ENCODE measurements around the gene PEF1.

The PEF1 gene

DNA sequence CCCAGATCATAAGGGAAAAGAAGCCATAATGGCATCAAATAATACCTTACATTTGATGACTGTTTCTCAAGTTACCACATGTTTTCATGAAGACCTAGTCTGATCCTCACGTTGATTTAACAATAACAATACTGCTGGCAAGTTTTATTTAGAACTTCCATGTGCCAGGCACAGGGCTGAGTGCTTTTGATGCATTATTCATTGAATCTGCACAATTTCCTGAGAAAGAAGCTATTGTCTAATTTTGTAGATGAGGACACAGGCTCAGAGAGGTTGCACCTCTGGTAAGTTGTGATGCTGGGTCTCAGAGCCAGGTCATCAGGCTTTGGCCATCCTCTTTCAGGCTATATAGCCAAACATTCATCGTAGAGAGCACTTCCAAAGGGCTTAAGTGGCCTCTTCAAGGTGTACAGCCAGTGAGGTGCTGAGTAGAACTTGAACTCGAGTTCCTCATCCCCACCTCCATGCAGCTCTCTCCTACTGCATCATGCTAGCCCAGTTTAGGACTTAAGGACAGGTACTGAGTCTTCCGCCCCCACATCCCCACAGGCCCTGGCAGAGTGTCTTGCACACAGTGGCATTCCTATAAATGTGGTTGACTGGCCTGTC, 8.3 kb upstream of the PEF1 start:
- no peak for DNase-seq

GRCh38 chr1:31651766-31652165, 7.1 kb upstream of the PEF1 start:
- DNase-seq, result no peak

- no peak for DNase-seq
Measured at GRCh38 chr1:31651089-31651420, 6.4 kb upstream of the PEF1 start.

- no peak for DNase-seq
Measured at GRCh38 chr1:31650161-31651088, 5.7 kb upstream of the PEF1 start.

DNA sequence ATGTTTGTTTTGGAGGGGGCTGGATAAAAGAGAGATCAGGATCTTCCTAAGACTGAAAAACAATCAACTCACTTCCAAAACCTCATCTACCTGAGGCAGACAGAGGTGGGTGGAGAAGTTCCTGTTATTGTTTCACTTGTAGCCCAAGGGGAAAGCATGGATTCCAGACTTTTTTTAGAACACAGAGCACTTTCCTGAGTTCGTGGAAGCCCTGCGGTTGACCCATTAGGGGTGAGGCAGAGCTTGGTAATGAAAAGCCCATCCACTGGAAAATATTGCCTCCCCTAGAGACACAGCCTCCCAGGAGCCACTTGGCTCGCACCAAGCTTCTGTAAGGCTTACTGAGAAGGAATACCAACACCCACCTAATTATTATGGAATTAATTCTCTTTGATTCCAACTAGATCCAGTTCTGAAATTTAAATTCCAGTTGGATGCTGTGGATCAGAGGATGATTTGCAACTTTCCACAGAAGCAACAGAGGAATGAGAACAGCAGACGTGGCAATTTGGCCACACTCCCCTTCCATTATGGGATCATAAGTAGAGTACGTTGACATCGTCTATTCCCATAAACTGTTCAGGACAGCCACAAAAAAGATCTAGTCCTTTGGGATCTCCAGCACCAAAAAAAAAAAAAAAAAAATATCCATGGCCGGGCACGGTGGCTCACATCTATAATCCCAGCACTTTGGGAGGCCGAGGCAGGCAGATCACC, 4.1 kb upstream of the PEF1 start:
- DNase-seq, result no peak

DNA sequence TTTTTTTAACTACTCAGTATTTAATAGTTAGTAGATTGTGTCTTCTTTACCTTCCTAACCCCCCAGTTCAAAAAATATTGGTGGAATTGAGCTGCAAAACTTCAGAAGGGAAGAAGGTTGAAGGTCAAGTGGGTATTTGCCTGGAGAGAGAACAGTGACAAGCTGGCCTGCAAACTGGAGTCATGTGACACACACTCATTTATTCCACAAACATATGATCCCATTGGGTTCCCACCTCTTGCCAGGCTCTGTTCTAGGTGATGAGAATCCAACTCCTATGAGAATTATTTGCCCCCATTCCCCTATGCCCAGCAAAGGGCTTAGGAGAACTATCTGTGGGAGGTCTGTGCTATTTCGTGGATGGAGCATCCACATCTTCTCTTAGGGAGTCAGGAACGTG, 3.5 kb upstream of the PEF1 start:
- no peak for DNase-seq

GRCh38 chr1:31647106-31647505, 2.4 kb upstream of the PEF1 start:
- DNase-seq, result no peak

DNA sequence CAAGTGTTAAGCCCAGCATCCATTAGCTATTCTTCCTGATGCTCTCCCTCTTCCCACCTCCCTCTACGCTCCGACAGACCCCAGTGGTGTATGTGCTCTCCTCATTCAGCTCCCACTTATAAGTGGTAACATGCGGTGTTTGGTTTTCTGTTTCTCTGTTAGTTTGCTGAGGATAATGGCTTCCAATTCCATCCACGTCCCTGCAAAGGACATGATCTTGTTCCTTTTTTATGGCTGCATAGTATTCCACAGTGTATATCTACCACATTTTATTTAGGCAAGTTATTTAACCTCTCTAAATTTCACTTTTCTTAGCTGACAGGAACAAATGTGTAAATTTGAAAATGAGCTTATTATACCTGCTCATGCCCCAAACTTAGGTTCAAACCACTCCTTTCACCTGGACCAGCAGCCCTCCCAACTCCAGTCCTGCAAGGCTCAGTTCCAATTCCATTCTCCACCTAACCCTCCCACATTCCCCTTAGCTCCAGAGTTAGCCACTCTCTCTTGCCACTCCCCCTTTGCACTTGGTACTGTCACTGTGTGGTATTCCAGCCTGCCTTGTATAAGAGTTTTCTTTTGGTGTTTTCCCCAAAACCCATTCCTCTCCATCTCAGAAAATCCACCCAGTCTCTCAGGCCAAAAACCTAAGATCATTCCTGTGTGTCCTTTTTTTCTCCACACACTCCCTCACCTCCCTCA, 1.7 kb upstream of the PEF1 start:
- DNase-seq, result no peak

- no peak for DNase-seq
Measured at GRCh38 chr1:31645274-31645568, 545 bp upstream of the PEF1 start.

- DNase-seq, result no peak
Measured at GRCh38 chr1:31643976-31644559, 608 bp downstream of the PEF1 start.

DNA sequence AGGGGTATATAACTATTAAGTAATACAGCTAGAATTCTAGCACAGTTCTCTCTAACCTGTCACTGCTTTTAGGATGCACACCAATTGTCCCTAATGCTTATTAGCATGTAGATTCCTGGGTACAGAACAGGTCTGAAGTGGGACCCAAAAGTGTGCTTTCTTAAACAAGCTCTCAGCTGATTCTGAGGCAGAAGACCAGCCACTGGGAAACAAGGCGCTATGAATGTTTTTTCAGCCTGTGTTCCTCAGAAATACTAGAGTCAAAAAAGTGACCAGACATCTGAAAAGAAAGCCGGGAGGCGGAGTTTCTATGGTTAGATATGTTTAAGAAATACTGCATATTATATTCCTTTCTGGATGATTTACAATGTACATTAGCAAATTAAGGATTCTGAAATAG, 1.8 kb downstream of the PEF1 start:
- no peak for DNase-seq

- DNase-seq, result no peak
Measured at GRCh38 chr1:31642366-31642765, 2.3 kb downstream of the PEF1 start.

GRCh38 chr1:31640964-31641363, 3.7 kb downstream of the PEF1 start:
- DNase-seq, result no peak

DNA sequence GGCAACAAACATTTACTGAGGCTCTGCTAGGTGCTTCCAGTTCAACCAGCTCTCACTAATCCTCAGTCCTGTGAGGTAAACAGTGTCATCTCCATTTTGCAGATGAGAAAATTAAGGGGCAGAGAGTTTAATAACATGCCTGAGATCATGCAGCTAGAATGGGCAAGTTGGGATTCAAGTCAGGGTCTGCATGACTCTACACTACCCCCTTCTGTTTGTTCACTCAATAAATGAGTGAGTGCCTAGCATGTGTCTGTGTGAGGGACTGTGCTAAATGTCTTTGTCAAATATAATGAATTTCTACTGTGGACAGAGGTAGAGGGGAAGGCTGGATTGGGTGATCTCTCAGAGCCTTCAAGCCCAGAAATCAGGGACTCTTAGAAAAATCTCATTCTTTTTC, 4.5 kb downstream of the PEF1 start:
- no peak for DNase-seq

GRCh38 chr1:31639543-31639942, 5.1 kb downstream of the PEF1 start:
- peak; percentile 80 to 86 for DNase-seq

DNA sequence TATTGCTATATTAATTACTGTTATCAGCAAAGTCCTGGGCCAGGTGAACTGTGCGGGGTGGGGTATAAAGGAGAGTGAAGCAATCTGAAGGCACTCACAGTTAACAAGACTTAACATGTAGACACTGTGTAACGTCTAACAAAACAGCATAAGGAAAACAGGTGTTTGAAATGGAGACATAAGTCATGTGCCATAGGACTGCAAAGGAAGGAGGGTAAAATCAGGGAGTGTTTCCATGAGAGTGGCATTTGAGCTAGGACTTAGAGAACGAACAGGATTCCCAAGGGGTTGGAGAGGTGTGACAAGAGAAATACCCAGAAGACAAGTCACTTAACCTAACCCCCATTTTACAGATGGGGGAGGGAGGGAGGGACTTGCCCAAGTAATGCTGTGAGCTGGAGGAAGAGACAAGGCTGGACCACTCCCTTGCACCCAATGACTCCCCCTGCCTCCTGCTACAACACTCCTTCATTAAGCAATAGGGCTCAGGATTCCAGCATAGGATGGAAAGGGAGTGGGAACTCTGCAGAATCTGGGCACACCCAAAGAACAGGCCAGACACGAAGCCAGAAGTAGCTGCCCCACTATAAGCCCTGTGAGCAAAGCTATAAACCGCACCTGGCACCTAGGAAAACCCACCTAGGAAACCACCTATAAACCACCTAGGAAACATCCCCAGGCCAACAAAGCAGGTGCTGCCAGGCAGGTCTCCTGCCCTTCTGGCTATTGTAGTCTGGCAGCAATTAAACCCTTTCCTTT, 6.6 kb downstream of the PEF1 start:
- no peak for DNase-seq

DNA sequence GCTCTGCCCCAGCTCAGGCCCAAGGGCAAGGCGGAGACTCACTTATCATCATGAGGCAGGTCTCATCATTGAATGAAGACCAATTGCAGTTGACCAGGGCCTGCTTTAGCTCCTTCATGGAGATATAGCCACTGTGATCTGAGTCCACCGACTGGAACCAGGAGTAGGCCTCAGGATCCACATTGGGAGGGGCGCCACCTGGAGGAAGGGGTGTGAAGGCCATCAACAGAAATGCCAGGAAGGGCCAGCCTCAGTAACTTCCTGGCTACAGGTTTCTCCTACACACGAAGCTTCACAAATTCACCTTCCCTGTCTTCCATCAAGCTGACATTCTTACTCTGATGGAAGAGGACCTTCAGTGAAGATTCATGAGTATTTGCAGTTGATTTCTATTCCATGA, 11.6 kb downstream of the PEF1 start:
- peak in 1 of 2 donors; percentile 50 for DNase-seq

DNA sequence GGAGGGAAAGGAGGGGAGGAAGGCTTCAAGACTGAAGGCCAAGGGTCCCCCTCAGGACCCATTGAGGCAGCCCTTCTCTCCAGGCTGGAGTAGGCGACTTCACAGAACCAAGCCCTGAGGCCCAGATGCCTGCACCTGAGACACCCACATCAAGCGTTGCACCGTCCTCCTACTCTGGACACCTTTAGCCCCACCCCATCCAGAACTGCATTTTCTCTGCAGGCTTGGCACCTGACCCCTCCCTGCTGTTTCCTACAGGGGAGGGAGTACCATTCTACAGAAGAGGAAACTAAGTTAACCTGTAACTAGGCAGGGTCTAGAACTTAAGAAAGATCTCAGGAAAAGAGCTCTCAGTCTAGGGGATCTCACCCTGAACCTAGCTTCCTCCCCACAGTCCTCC, 12.0 kb downstream of the PEF1 start:
- no peak for DNase-seq

DNA sequence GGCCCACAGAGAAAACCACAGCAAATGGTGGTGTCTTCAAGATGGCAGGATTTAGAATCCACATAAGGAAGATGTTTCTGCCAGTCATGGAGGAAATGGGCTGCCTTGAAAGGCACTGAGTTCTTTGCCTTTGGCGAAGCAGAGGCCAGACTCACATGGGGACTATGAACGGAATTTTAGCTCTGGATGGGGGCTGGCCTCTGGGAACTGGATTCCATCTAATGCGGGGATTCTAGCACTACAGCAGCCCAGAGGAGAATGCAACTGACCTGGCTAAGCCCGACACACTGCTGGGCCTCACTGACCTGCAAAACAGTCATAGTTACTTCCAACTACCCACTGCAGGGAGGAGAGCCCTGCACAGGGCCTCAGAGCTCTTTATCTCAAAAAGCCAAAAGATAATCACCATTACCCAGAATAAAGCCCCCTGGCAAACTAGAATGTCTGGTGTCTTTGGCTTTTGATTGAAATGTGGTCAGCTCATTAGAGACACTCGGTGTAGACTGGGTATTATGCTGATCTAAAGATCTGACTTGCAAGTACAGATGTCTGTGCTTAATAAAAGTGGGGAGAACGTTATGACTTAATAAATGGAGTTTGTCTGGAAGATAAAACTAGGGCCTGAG, 15.6 kb downstream of the PEF1 start:
- no peak for DNase-seq

DNA sequence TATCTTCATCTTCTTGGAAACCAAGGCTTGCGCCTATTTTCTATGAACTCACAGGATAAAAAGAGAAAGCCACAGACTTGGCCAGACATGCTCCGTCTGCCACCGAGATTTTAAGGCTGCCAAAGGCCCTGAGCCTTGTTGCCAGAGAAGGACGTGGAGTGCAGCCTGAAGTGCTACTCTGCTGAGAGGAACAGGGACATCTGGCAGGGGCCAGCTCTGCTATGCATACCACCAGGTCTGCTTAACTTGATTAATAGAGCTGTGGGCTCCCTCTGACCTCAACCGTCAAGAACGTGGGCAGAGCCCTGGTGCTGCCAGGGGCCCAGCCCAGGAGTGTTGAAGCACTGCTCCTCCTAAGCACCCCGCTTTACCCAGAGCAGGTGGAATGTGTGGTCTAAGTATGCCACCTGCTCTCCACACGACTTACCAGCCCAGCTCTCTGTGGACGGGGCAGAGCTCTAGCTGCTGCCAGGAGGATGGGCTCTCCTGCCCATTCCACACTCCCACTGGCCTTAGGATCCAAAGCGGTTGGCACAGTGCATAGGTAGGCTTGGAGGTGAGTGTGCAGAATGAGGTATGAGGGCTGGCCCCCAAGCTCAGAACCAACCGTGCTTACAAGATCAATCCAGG, 16.6 kb downstream of the PEF1 start:
- DNase-seq, result no peak

DNA sequence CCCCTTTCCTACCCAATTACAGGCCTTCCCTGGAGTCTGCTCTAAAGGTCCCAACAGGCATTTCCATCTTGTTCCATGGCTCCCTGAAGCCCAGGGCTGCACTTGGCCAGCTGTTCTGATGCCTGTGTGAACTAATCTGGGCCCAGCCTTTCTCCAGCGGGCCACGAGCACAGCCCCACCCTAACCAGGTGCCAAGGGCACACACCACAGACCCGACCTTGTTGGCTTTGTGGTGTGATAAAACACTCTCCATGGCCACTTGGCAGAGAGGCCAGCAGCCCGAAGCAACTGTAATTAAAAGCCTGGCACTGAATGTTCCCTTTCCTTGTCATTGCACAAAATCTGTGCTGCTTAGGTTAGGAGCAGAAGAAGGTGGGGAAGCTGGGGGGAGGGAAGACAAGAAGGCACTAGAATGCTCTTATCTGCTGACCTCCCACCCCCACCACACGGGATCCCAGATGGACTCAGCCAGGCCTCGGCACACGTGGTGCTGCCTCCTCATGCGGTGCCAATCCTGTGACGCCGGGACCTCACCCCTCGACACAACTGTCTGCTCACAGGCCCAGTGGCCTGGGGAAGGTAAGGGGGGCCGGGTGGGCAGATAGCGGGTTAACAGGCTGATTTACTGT, 17.3 kb downstream of the PEF1 start:
- no peak for DNase-seq

Data from inflammatory macrophage treated with lipopolysaccharide for 1 hour (primary cell).